HFFc6 (cell line): Measurements from ENCODE around the gene TRAF1. TPM values are rescaled to one million over a fixed set of nuclear protein-coding genes. Genes with fewer than 3 reads are reported as not detected.

ENCODE experiments used
- DNase-seq: peaks from one replicate; pipeline ENCODE4 v3.0.0-alpha.2; 2018
- H3K27ac Mint-ChIP-seq: 2 replicates; pipeline ENCODE4 v1.8.0; 2020; ENCODE audit warnings: mild to moderate bottlenecking, mixed read lengths
- H3K27me3 Mint-ChIP-seq: 2 replicates; pipeline ENCODE4 v1.8.0; 2021; ENCODE audit warnings: mild to moderate bottlenecking, moderate library complexity, mixed read lengths; ENCODE audit not compliant: insufficient read depth
- H3K36me3 Mint-ChIP-seq: 2 replicates; pipeline ENCODE4 v1.8.0; 2021; ENCODE audit warnings: low read depth, mixed read lengths
- H3K4me1 Mint-ChIP-seq: 2 replicates; pipeline ENCODE4 v1.8.0; 2020; ENCODE audit warnings: low read depth, mixed read lengths
- H3K4me3 Mint-ChIP-seq: 2 replicates; pipeline ENCODE4 v1.8.0; 2020; ENCODE audit warnings: mild to moderate bottlenecking, moderate library complexity, mixed read lengths
- H3K9me3 Mint-ChIP-seq: 2 replicates; pipeline ENCODE4 v1.8.0; 2020; ENCODE audit warnings: mild to moderate bottlenecking, mixed read lengths
- total RNA-seq, 6 experiments: library from RNA; stranded (reverse); fragmentation: NEBNext Ultra II Directional; extraction: Animal tissue kit (Norgen Biotek cat#: 25700); gene quantifications; 2 replicates in 1 of 6; 3 replicates in 5 of 6; pipeline ENCODE4 v1.2.3, GENCODE V29; 2021
- TF ChIP-seq, protein P1 (sequence below): fragments of 200-600 bp; sonication (generic); IDR thresholded peaks from 2 replicates; pipeline ENCODE4 v1.5.0; 2021; ENCODE audit warnings: antibody characterized with exemption, mild to moderate bottlenecking

TRAF1 gene
- total RNA-seq, 6 experiments from 2014 or later, result 0.54 to 1.0 (median 0.87) TPM

DNA sequence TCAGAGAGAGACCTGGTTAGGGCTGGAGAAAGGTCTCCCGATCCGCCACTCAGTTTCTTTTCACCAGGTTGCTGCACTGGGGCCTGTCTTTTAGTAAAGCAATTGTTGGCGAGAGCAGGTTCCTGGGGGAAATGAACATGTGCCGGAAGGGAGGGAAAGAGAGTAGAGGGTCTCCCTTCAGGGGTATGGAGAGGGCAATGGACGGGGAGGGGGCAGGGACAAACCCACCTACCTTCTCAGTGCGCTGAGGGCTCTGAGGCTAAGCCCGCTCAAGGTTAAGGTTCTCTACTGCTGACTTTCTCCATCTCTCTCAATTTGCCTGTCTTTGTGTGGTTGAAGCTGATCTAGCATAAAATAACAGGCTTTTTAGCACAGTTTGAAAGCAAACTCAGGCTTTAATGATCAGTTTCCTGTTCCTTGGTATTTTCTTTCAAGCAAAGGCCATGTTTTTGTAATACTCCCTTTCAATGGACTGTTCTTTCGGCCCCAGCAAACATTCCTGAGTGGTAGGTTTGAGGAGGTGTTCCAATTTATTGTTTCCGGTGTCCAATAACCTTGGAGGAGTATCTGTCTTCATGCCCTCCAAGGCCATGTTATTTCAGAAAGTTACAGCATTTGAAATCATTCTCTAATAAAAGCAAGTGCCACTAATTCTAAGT lies 25.5 kb upstream of the TRAF1 start:
- no peak for DNase-seq
- no peaks in the 10 kb centered on the region for H3K9me3 Mint-ChIP-seq
- TF ChIP-seq, protein P1, sequence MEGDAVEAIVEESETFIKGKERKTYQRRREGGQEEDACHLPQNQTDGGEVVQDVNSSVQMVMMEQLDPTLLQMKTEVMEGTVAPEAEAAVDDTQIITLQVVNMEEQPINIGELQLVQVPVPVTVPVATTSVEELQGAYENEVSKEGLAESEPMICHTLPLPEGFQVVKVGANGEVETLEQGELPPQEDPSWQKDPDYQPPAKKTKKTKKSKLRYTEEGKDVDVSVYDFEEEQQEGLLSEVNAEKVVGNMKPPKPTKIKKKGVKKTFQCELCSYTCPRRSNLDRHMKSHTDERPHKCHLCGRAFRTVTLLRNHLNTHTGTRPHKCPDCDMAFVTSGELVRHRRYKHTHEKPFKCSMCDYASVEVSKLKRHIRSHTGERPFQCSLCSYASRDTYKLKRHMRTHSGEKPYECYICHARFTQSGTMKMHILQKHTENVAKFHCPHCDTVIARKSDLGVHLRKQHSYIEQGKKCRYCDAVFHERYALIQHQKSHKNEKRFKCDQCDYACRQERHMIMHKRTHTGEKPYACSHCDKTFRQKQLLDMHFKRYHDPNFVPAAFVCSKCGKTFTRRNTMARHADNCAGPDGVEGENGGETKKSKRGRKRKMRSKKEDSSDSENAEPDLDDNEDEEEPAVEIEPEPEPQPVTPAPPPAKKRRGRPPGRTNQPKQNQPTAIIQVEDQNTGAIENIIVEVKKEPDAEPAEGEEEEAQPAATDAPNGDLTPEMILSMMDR, result no peak
- no peaks in the 10 kb centered on the region for H3K36me3 Mint-ChIP-seq
- H3K4me1 Mint-ChIP-seq, result peaks cover 7% of the 10 kb centered on the region; the same call in 1 of the 2 replicates
- H3K27ac Mint-ChIP-seq, result no peak overlapping the region
- no peaks in the 10 kb centered on the region for H3K27me3 Mint-ChIP-seq
- no peak overlapping the region for H3K4me3 Mint-ChIP-seq

- Mint-ChIP-seq H3K27me3 (no peaks in the 10 kb centered on the region), H3K27ac (no peak overlapping the region), H3K36me3 (no peaks in the 10 kb centered on the region), H3K4me3 (no peak overlapping the region), H3K9me3 (no peaks in the 10 kb centered on the region), H3K4me1 (peaks cover 7% of the 10 kb centered on the region; the same call in 1 of the 2 replicates)
- DNase-seq, result no peak
- TF ChIP-seq, protein P1, result no peak
Observed at GRCh38 chr9:120950421-120951388, 24.1 kb upstream of the TRAF1 start.

DNA sequence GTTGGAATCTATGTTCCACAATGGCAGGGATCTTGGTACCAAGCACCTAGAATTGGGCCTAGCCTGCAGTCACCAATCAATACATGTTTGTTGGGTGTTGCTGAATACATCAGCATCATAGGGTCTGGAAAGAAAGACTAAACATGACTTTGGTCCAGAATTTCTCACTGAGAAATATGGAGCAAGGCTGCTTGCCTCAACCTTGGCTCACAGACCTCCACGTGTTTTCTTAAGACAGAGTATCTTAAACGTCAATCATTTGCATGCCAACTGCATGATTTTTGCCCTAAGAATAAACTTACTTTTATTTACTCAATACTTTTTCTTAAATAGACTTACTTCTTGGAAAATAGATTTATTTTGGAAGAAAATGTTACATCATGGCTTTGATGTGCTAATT lies 22.7 kb upstream of the TRAF1 start:
- TF ChIP-seq, protein P1, result no peak
- DNase-seq, result no peak
- H3K36me3 Mint-ChIP-seq, result no peaks in the 10 kb centered on the region
- H3K9me3 Mint-ChIP-seq, result no peaks in the 10 kb centered on the region
- no peak overlapping the region for H3K27ac Mint-ChIP-seq
- peaks cover 7% of the 10 kb centered on the region; the same call in 1 of the 2 replicates for H3K4me1 Mint-ChIP-seq
- no peak overlapping the region for H3K4me3 Mint-ChIP-seq
- peaks cover 3% of the 10 kb centered on the region; the same call in 1 of the 2 replicates for H3K27me3 Mint-ChIP-seq

DNA sequence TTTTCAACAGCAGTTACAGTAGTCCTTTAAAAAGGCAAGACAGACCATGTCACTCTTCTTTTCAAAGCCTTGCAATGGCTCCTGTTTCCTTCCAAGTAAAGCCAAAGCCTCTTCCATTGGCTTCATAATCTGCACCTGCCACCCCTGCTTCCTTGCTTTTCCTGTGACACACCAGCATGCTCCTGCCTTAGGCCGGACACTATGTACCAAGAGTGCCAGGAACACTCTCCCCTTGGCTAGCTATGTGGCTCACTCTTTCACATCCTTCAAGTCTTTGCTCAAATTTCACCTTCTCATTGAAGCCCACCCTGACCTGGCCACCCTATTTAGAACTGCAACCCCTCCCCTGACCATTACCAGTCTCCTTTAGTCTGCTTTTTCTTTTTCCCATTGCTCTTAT lies 22.2 kb upstream of the TRAF1 start:
- no peak for DNase-seq
- Mint-ChIP-seq H3K36me3 (no peaks in the 10 kb centered on the region), H3K27me3 (peaks cover 3% of the 10 kb centered on the region; the same call in 1 of the 2 replicates), H3K4me3 (no peak overlapping the region), H3K27ac (no peak overlapping the region), H3K9me3 (no peaks in the 10 kb centered on the region), H3K4me1 (peaks cover 7% of the 10 kb centered on the region; the same call in 1 of the 2 replicates)
- TF ChIP-seq, protein P1, result no peak

DNA sequence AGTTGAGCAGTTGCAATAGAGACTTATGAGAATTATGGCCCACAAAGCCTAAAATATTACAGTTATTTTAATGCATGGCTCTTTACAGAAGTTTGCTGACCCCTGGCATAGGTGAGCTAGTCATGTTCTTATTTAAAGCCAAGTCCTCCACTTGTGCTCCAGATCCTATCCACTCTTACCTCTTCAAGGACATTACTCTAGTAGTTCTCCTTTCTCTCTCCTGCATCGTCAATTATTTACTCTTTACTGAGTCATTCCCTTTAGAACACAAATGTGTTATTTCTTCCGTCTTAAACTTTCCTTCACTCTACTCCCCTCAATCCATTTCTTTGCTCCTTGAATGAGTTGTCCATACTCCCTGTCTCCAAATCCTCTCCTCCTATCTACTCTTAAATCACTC lies 20.6 kb upstream of the TRAF1 start:
- no peak overlapping the region for H3K27ac Mint-ChIP-seq
- H3K4me3 Mint-ChIP-seq, result no peak overlapping the region
- H3K9me3 Mint-ChIP-seq, result no peaks in the 10 kb centered on the region
- peaks cover 3% of the 10 kb centered on the region; the same call in 1 of the 2 replicates for H3K27me3 Mint-ChIP-seq
- no peak for DNase-seq
- no peaks in the 10 kb centered on the region for H3K36me3 Mint-ChIP-seq
- peaks cover 10% of the 10 kb centered on the region for H3K4me1 Mint-ChIP-seq
- TF ChIP-seq, protein P1, result no peak
